Measurements from ENCODE around the gene FEN1.

FEN1 gene

GRCh38 chr11:61754534-61755482, 37.9 kb upstream of the FEN1 start:
- intact Hi-C loops (cut with DNase I), result no loop called here
- no peak for DNase-seq

GRCh38 chr11:61756147-61756451, 36.6 kb upstream of the FEN1 start:
- intact Hi-C loops (cut with DNase I), result no loop called here
- DNase-seq, result no peak

GRCh38 chr11:61756452-61757212, 36.1 kb upstream of the FEN1 start:
- peak in 5 of 42 donors; percentile 60 to 71 (median 64) for DNase-seq

GRCh38 chr11:61757213-61757862, 35.4 kb upstream of the FEN1 start:
- DNase-seq, result peak in 38 of 42 donors; percentile 26 to 88 (median 63)
- intact Hi-C loops (cut with DNase I), result no loop called here

More at GRCh38 chr11:61756452-61757212, 36.1 kb upstream of the FEN1 start:
- intact Hi-C loops (cut with DNase I), result no loop called here

GRCh38 chr11:61760946-61761345, 31.8 kb upstream of the FEN1 start:
- DNase-seq, result peak; percentile 80 to 98 (median 92)
- intact Hi-C loops (cut with DNase I), result no loop called here

- intact Hi-C loops (cut with DNase I), result no loop called here
- peak in 4 of 42 donors; percentile 42 to 74 (median 51) for DNase-seq
These were observed 31.1 kb upstream of the FEN1 start for GRCh38 chr11:61761440-61762222.

GRCh38 chr11:61762223-61762615, 30.5 kb upstream of the FEN1 start:
- DNase-seq, result no peak
- intact Hi-C loops (cut with DNase I), result no loop called here

- no peak for DNase-seq
- intact Hi-C loops (cut with DNase I), result no loop called here
These were observed 29.9 kb upstream of the FEN1 start for GRCh38 chr11:61762798-61763197.

GRCh38 chr11:61763930-61764605, 28.6 kb upstream of the FEN1 start:
- DNase-seq, result no peak
- intact Hi-C loops (cut with DNase I), result no loop called here

- no peak for DNase-seq
- intact Hi-C loops (cut with DNase I), result no loop called here
These were observed 28.0 kb upstream of the FEN1 start for GRCh38 chr11:61764606-61765260.

GRCh38 chr11:61765550-61766253, 27.0 kb upstream of the FEN1 start:
- intact Hi-C loops (cut with DNase I), result no loop called here
- no peak for DNase-seq

- DNase-seq, result no peak
- intact Hi-C loops (cut with DNase I), result no loop called here
These were observed 26.3 kb upstream of the FEN1 start for GRCh38 chr11:61766353-61766841.

GRCh38 chr11:61768376-61769076, 24.2 kb upstream of the FEN1 start:
- DNase-seq, result no peak
- intact Hi-C loops (cut with DNase I), result no loop called here

GRCh38 chr11:61769169-61769920, 23.4 kb upstream of the FEN1 start:
- no peak for DNase-seq
- intact Hi-C loops (cut with DNase I), result no loop called here

- peak in 5 of 42 donors; percentile 30 to 45 (median 34) for DNase-seq
- intact Hi-C loops (cut with DNase I), result no loop called here
These were observed 22.6 kb upstream of the FEN1 start for GRCh38 chr11:61769946-61770683.

Data from head of caudate nucleus (tissue), 42 donors.